ENCODE results near the gene PARPBP.

DNA sequence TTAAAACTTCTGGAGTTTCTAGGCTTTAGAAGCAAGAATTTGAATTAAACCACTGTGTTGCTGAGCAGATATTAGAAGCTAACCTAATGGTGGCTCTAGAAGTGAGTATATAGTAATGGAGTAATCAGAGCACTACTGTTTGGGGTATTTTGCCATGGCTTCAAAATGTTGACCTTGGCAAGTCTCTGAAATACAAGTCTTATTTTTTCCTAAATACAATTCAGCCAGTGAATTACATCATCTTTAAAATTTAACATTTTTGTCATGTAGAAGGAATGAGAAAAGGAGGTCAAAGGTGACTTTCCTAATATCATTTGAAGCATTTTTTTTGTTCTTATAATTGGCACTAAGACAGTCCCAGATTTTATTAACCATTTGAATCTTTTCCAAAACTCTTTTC is 52.5 kb downstream of the PARPBP start:
- TF ChIP-seq, protein P1, sequence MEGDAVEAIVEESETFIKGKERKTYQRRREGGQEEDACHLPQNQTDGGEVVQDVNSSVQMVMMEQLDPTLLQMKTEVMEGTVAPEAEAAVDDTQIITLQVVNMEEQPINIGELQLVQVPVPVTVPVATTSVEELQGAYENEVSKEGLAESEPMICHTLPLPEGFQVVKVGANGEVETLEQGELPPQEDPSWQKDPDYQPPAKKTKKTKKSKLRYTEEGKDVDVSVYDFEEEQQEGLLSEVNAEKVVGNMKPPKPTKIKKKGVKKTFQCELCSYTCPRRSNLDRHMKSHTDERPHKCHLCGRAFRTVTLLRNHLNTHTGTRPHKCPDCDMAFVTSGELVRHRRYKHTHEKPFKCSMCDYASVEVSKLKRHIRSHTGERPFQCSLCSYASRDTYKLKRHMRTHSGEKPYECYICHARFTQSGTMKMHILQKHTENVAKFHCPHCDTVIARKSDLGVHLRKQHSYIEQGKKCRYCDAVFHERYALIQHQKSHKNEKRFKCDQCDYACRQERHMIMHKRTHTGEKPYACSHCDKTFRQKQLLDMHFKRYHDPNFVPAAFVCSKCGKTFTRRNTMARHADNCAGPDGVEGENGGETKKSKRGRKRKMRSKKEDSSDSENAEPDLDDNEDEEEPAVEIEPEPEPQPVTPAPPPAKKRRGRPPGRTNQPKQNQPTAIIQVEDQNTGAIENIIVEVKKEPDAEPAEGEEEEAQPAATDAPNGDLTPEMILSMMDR (conservative IDR thresholded peaks at IDR 0.05; ENCODE audit: low read depth, low read length) = no peak
- TF ChIP-seq EZH2 (IDR thresholded peaks at IDR 0.05; ENCODE audit: low read length, unreplicated experiment) = no peak
